ENCODE results near the gene KRT5. TPM values are rescaled to one million over a fixed set of nuclear protein-coding genes. Genes with fewer than 3 reads are reported as not detected.
"Not testable (repeated sequence)": the region's sequence is repeated elsewhere in the genome, so short reads cannot be mapped to it uniquely, and the experiment has no call there.

KRT5 gene
- total RNA-seq, 2 experiments from 2014 or later, result 0.91 TPM; not detected in 1

DNA sequence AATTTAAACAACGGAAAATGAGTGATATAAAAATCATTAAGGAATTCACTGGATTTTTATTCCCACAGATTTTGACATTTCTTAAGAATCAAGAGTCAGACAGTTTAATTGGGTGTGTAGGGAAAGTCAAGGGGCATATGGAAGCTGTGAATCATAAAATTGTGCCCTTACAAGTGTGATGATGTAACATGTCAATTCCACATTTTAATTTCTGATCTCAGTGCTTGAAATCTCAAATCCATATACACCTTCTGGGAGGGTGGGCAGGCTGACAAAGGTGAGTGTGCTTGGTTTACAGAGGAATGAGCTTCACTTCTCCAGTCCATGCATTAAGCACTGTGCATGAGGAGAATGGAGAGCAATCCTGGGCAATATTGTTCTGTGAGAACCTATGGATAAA, 26.1 kb downstream of the KRT5 start:
- H3K36me3 ChIP-seq (ENCODE audit: insufficient read depth, low read length), result no peaks in the 10 kb centered on the region
- H3K9me2 ChIP-seq (ENCODE audit: insufficient read depth, low read length), result no peaks in the 10 kb centered on the region
- POLR2A ChIA-PET, result no interaction called here
- TF ChIP-seq EZH2phosphoT487 (IDR thresholded peaks at IDR 0.05; ENCODE audit: borderline replicate concordance, low read depth, low read length), result no peak
- TF ChIP-seq, protein P1, sequence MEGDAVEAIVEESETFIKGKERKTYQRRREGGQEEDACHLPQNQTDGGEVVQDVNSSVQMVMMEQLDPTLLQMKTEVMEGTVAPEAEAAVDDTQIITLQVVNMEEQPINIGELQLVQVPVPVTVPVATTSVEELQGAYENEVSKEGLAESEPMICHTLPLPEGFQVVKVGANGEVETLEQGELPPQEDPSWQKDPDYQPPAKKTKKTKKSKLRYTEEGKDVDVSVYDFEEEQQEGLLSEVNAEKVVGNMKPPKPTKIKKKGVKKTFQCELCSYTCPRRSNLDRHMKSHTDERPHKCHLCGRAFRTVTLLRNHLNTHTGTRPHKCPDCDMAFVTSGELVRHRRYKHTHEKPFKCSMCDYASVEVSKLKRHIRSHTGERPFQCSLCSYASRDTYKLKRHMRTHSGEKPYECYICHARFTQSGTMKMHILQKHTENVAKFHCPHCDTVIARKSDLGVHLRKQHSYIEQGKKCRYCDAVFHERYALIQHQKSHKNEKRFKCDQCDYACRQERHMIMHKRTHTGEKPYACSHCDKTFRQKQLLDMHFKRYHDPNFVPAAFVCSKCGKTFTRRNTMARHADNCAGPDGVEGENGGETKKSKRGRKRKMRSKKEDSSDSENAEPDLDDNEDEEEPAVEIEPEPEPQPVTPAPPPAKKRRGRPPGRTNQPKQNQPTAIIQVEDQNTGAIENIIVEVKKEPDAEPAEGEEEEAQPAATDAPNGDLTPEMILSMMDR (conservative IDR thresholded peaks at IDR 0.05; ENCODE audit: low read length), result no peak
- no peaks in the 10 kb centered on the region for H4K20me1 ChIP-seq (ENCODE audit: insufficient read depth, low read length)
- intact Hi-C loops (cut with micrococcal nuclease; ENCODE audit: unreplicated experiment), result no loop called here
- H3K4me2 ChIP-seq (ENCODE audit: low read length), result no peak overlapping the region
- H3K4me1 ChIP-seq (ENCODE audit: insufficient read depth, low read length, poor library complexity, severe bottlenecking), result peaks cover 21% of the 10 kb centered on the region
- H3K4me3 ChIP-seq (ENCODE audit: low read depth, low read length, poor library complexity, severe bottlenecking), result no peak overlapping the region
- H3K27ac ChIP-seq (ENCODE audit: low read depth, low read length, poor library complexity, severe bottlenecking), result no peak overlapping the region
- no peak overlapping the region for H2AFZ ChIP-seq (ENCODE audit: low read length)
- H3K9me3 ChIP-seq (ENCODE audit: low read length), result no peaks in the 10 kb centered on the region
- CTCF ChIA-PET (ENCODE audit: unreplicated experiment), result no interaction called here
- no peaks in the 10 kb centered on the region for H3K79me2 ChIP-seq (ENCODE audit: insufficient read depth, low read depth, low read length)
- BruUV-seq (replicated peaks), result no TSS peak
- no peak for DNase-seq (ENCODE audit: low spot score)

DNA sequence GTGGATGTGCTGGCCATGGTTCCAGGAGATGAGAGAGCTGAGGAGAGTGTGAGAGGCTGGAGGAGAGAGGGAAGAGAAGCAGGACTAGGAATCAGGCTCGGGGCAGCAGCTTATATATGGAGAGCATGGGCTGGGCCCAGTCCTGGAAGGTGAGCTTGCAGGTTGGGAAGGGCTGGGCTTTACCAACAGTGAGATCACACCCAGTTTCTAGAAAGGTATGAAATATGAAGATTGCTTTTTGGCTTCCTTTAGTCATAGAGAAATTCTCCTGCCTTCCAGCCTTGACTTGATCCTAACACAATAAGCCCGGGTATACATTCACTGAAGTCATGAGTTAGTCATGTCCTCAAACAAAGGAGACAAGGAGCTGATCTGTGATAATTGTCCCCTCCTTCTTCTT, 27.0 kb downstream of the KRT5 start, which contains the start of gene KRT6A:
TSS of gene KRT6A (minus strand) at position 86 of the 400 bp plus-strand sequence. CDS start at position 17, 69 bp downstream.
- TF ChIP-seq, protein P1 (conservative IDR thresholded peaks at IDR 0.05; ENCODE audit: low read length), result no peak
- no peak for TF ChIP-seq EZH2phosphoT487 (IDR thresholded peaks at IDR 0.05; ENCODE audit: borderline replicate concordance, low read depth, low read length)
- H3K36me3 ChIP-seq (ENCODE audit: insufficient read depth, low read length), result no peaks in the 10 kb centered on the region
- intact Hi-C loops (cut with micrococcal nuclease; ENCODE audit: unreplicated experiment), result no loop called here
- no peak within 1 kb of the TSS for H3K4me2 ChIP-seq (ENCODE audit: low read length)
- POLR2A ChIA-PET, result no interaction called here
- BruUV-seq (replicated peaks), result no TSS peak
- H3K9me3 ChIP-seq (ENCODE audit: low read length), result no peaks in the 10 kb centered on the region
- H3K4me3 ChIP-seq (ENCODE audit: low read depth, low read length, poor library complexity, severe bottlenecking), result no peak within 1 kb of the TSS
- H3K27ac ChIP-seq (ENCODE audit: low read depth, low read length, poor library complexity, severe bottlenecking), result no peak within 1 kb of the TSS
- H2AFZ ChIP-seq (ENCODE audit: low read length), result no peak within 1 kb of the TSS
- H3K9me2 ChIP-seq (ENCODE audit: insufficient read depth, low read length), result no peaks in the 10 kb centered on the region
- H3K79me2 ChIP-seq (ENCODE audit: insufficient read depth, low read depth, low read length), result no peaks in the 10 kb centered on the region
- CTCF ChIA-PET (ENCODE audit: unreplicated experiment), result no interaction called here
- peaks cover 21% of the 10 kb centered on the region for H3K4me1 ChIP-seq (ENCODE audit: insufficient read depth, low read length, poor library complexity, severe bottlenecking)
- no peaks in the 10 kb centered on the region for H4K20me1 ChIP-seq (ENCODE audit: insufficient read depth, low read length)
- no peak for DNase-seq (ENCODE audit: low spot score)

DNA sequence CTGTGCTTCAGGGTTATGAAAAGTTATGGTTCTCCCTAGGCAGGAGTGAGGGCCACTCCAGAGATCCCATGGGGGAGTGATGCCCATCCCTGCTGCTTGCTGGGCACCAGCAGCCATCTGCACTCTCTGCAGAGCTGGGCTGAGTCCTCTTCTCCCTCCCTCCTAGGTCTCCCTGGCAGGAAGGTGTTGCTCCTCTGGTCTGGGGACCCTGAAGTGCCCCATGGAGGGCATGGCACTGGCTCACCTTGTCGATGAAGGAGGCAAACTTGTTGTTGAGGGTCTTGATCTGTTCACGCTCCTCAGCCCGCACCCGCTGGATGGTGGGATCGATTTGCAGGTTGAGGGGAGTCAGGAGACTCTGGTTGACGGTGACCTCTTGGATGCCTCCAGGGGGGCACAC, 27.8 kb downstream of the KRT5 start:
- H3K9me2 ChIP-seq (ENCODE audit: insufficient read depth, low read length); DNase-seq (ENCODE audit: low spot score); POLR2A ChIA-PET; H3K79me2 ChIP-seq (ENCODE audit: insufficient read depth, low read depth, low read length); H3K36me3 ChIP-seq (ENCODE audit: insufficient read depth, low read length); intact Hi-C loops (cut with micrococcal nuclease; ENCODE audit: unreplicated experiment); BruUV-seq (replicated peaks); H2AFZ ChIP-seq (ENCODE audit: low read length); CTCF ChIA-PET (ENCODE audit: unreplicated experiment); H3K9me3 ChIP-seq (ENCODE audit: low read length); H3K4me3 ChIP-seq (ENCODE audit: low read depth, low read length, poor library complexity, severe bottlenecking); H3K27ac ChIP-seq (ENCODE audit: low read depth, low read length, poor library complexity, severe bottlenecking); H4K20me1 ChIP-seq (ENCODE audit: insufficient read depth, low read length); H3K4me2 ChIP-seq (ENCODE audit: low read length): not testable (repeated sequence)
- H3K4me1 ChIP-seq (ENCODE audit: insufficient read depth, low read length, poor library complexity, severe bottlenecking), result peaks cover 21% of the 10 kb centered on the region

DNA sequence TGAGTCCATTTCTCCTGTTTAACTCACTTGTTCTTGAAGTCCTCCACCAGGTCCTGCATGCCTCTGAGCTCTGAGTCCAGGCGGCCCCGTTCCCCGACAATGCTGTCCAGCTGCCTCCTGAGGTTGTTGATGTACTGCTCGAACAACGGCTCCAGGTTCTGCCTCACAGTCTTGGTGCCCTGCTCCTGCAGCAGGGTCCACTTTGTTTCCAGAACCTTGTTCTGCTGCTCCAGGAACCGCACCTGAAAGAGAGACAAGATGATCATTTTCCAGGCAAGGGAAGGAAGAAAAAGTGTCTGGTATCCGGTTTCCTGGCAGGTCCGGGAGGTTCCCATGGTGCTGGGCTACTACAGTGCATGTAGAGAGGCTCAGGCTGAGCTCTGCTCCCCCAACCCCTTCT, 28.7 kb downstream of the KRT5 start:
- CTCF ChIA-PET (ENCODE audit: unreplicated experiment), result not testable (repeated sequence)

More for the DNA sequence above, 28.7 kb downstream of the KRT5 start:
- H3K36me3 ChIP-seq (ENCODE audit: insufficient read depth, low read length); H2AFZ ChIP-seq (ENCODE audit: low read length); H3K4me2 ChIP-seq (ENCODE audit: low read length); H3K9me3 ChIP-seq (ENCODE audit: low read length); H3K4me3 ChIP-seq (ENCODE audit: low read depth, low read length, poor library complexity, severe bottlenecking); H4K20me1 ChIP-seq (ENCODE audit: insufficient read depth, low read length); DNase-seq (ENCODE audit: low spot score); H3K9me2 ChIP-seq (ENCODE audit: insufficient read depth, low read length); intact Hi-C loops (cut with micrococcal nuclease; ENCODE audit: unreplicated experiment); POLR2A ChIA-PET; BruUV-seq (replicated peaks); H3K79me2 ChIP-seq (ENCODE audit: insufficient read depth, low read depth, low read length); H3K27ac ChIP-seq (ENCODE audit: low read depth, low read length, poor library complexity, severe bottlenecking): not testable (repeated sequence)
- peaks cover 15% of the 10 kb centered on the region for H3K4me1 ChIP-seq (ENCODE audit: insufficient read depth, low read length, poor library complexity, severe bottlenecking)
